HG02759 (cell line): ENCODE measurements around the gene CD74.

Experiments used
- ATAC-seq: cut with Tn5 transposase; IDR thresholded peaks from one replicate; pipeline ENCODE4 v1.9.1; 2021; ENCODE audit warnings: mild to moderate bottlenecking, moderate library complexity; ENCODE audit not compliant: unreplicated experiment

The CD74 gene

GRCh38 chr5:150410524-150411244 is 2.0 kb downstream of the CD74 start:
- no peak for ATAC-seq

- peak; percentile 24 for ATAC-seq
Measured at GRCh38 chr5:150409638-150410523, 2.8 kb downstream of the CD74 start.

- ATAC-seq: no peak
Measured at GRCh38 chr5:150408231-150408943, 4.3 kb downstream of the CD74 start.

- no peak for ATAC-seq
Measured at GRCh38 chr5:150407096-150407720, 5.5 kb downstream of the CD74 start.

- ATAC-seq: no peak
Measured at GRCh38 chr5:150406723-150407095, 6.0 kb downstream of the CD74 start.

- no peak for ATAC-seq
Measured at GRCh38 chr5:150406103-150406722, 6.5 kb downstream of the CD74 start.

- no peak for ATAC-seq
Measured at GRCh38 chr5:150404941-150405816, 7.5 kb downstream of the CD74 start.

- no peak for ATAC-seq
Measured at GRCh38 chr5:150404535-150404934, 8.2 kb downstream of the CD74 start.

GRCh38 chr5:150404121-150404520 is 8.6 kb downstream of the CD74 start:
- ATAC-seq: no peak

- no peak for ATAC-seq
Measured at GRCh38 chr5:150402901-150403342, 9.8 kb downstream of the CD74 start.

- ATAC-seq: no peak
Measured at GRCh38 chr5:150402229-150402773, 10.4 kb downstream of the CD74 start.

- no peak for ATAC-seq
Measured at GRCh38 chr5:150401376-150402228, 11.1 kb downstream of the CD74 start.

- ATAC-seq: no peak
Measured at GRCh38 chr5:150401076-150401375, 11.7 kb downstream of the CD74 start.

- no peak for ATAC-seq
Measured at GRCh38 chr5:150400316-150401075, 12.2 kb downstream of the CD74 start.

GRCh38 chr5:150399524-150400211 is 13.0 kb downstream of the CD74 start:
- peak; percentile 15 for ATAC-seq

- peak; percentile 63 for ATAC-seq
Measured at GRCh38 chr5:150398722-150399523, 13.8 kb downstream of the CD74 start.
